ENCODE measurements around the gene SNTG2. TPM values are rescaled to one million over a fixed set of nuclear protein-coding genes. Genes with fewer than 3 reads are reported as not detected.

The SNTG2 gene
- total RNA-seq, 1 donor from 2014 or later, result 1.9 TPM

DNA sequence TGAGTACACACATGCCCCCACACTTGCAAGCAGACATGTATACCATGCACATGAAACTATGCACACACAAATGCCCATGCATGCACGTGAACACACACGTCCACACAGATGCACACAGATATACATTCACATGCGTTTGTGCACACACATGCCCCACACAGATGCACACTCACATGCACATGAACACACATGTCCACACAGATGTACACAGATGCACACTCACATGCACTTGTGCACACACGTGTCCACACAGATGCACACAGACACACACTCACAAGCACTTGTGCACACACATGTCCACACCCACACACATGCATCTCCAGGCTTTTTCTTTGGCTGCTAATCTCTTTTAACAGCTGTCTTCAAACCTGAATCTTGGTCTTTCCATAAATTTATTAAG lies 31.1 kb downstream of the SNTG2 start:
- Mint-ChIP-seq H3K27ac (ENCODE audit: unreplicated experiment) (no peak overlapping the region), H3K9me3 (ENCODE audit: unreplicated experiment) (peaks cover 3% of the 10 kb centered on the region), H3K36me3 (ENCODE audit: low read depth, unreplicated experiment) (no peaks in the 10 kb centered on the region), H3K27me3 (ENCODE audit: low read depth, unreplicated experiment) (peaks cover 13% of the 10 kb centered on the region), H3K4me1 (ENCODE audit: low read depth, unreplicated experiment) (peaks cover 2% of the 10 kb centered on the region), H3K4me3 (ENCODE audit: unreplicated experiment) (no peak overlapping the region)
- Histone ChIP-seq H3K9me3 (ENCODE audit: insufficient read depth, low read depth, low read length) (peaks cover 5% of the 10 kb centered on the region), H2AFZ (ENCODE audit: low read depth, low read length) (no peak overlapping the region), H3K79me2 (ENCODE audit: insufficient read depth, low read length) (no peaks in the 10 kb centered on the region), H4K20me1 (ENCODE audit: insufficient read depth, low read length) (no peaks in the 10 kb centered on the region), H3K27me3 (ENCODE audit: insufficient read depth, low read length) (no peaks in the 10 kb centered on the region), H3K4me1 (ENCODE audit: insufficient read depth, low read length) (no peaks in the 10 kb centered on the region), H3K4me2 (ENCODE audit: low read length) (no peak overlapping the region), H3K36me3 (ENCODE audit: insufficient read depth, low read length) (no peaks in the 10 kb centered on the region), H3K27ac (ENCODE audit: low read depth, low read length) (no peak overlapping the region), H3K4me3 (ENCODE audit: insufficient read depth, low read depth, low read length) (no peak overlapping the region), H3K9ac (ENCODE audit: low read length) (no peak overlapping the region)
- no peak for TF ChIP-seq EZH2 (IDR thresholded peaks at IDR 0.05; ENCODE audit: insufficient read depth, low read length)
- TF ChIP-seq, protein P1, sequence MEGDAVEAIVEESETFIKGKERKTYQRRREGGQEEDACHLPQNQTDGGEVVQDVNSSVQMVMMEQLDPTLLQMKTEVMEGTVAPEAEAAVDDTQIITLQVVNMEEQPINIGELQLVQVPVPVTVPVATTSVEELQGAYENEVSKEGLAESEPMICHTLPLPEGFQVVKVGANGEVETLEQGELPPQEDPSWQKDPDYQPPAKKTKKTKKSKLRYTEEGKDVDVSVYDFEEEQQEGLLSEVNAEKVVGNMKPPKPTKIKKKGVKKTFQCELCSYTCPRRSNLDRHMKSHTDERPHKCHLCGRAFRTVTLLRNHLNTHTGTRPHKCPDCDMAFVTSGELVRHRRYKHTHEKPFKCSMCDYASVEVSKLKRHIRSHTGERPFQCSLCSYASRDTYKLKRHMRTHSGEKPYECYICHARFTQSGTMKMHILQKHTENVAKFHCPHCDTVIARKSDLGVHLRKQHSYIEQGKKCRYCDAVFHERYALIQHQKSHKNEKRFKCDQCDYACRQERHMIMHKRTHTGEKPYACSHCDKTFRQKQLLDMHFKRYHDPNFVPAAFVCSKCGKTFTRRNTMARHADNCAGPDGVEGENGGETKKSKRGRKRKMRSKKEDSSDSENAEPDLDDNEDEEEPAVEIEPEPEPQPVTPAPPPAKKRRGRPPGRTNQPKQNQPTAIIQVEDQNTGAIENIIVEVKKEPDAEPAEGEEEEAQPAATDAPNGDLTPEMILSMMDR (IDR thresholded peaks at IDR 0.05; ENCODE audit: insufficient read depth, low read depth, low read length), result no peak
- FAIRE-seq (no peak), DNase-seq (ENCODE audit: low read depth) (no peak)

DNA sequence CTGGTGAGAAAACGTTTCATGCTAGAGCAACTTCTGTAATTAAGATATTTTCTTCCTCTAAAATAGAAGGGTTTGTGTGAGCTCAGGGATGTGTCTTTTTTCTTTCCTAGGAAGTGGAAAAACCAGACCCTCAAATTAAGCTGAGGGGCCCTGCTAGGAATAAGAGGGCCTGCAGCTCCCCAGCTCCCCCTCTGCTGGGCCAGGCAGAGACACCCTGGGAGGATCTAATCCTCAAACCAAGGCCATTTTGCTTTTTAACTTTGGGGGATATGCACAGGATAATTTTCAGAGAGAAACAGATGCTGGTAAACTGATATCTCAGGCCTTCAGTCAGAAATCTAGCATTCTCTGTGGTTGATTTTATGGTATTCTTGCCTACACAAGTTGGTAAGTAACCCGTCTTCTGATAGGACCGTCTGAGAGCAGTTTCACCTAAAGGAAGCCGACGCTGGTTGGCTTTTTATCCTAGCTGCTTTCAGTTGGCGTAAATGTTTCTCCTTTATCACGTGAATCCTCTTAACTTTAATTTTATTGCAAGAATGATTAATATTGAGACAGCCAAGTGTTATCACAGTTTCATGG lies 34.8 kb downstream of the SNTG2 start:
- Histone ChIP-seq H3K4me1 (ENCODE audit: insufficient read depth, low read length) (no peaks in the 10 kb centered on the region), H3K36me3 (ENCODE audit: insufficient read depth, low read length) (no peaks in the 10 kb centered on the region), H2AFZ (ENCODE audit: low read depth, low read length) (no peak overlapping the region), H3K79me2 (ENCODE audit: insufficient read depth, low read length) (no peaks in the 10 kb centered on the region), H3K27me3 (ENCODE audit: insufficient read depth, low read length) (no peaks in the 10 kb centered on the region), H4K20me1 (ENCODE audit: insufficient read depth, low read length) (no peaks in the 10 kb centered on the region), H3K4me2 (ENCODE audit: low read length) (no peak overlapping the region), H3K27ac (ENCODE audit: low read depth, low read length) (no peak overlapping the region), H3K9ac (ENCODE audit: low read length) (no peak overlapping the region), H3K4me3 (ENCODE audit: insufficient read depth, low read depth, low read length) (no peak overlapping the region), H3K9me3 (ENCODE audit: insufficient read depth, low read depth, low read length) (peaks cover 5% of the 10 kb centered on the region)
- Mint-ChIP-seq H3K36me3 (ENCODE audit: low read depth, unreplicated experiment) (no peaks in the 10 kb centered on the region), H3K27ac (ENCODE audit: unreplicated experiment) (no peak overlapping the region), H3K27me3 (ENCODE audit: low read depth, unreplicated experiment) (peaks cover 13% of the 10 kb centered on the region), H3K4me1 (ENCODE audit: low read depth, unreplicated experiment) (peaks cover 5% of the 10 kb centered on the region), H3K4me3 (ENCODE audit: unreplicated experiment) (no peak overlapping the region), H3K9me3 (ENCODE audit: unreplicated experiment) (peaks cover 5% of the 10 kb centered on the region)
- DNase-seq (ENCODE audit: low read depth) (no peak), FAIRE-seq (no peak)
- TF ChIP-seq EZH2 (IDR thresholded peaks at IDR 0.05; ENCODE audit: insufficient read depth, low read length), result no peak
- TF ChIP-seq, protein P1 (IDR thresholded peaks at IDR 0.05; ENCODE audit: insufficient read depth, low read depth, low read length), result no peak

DNA sequence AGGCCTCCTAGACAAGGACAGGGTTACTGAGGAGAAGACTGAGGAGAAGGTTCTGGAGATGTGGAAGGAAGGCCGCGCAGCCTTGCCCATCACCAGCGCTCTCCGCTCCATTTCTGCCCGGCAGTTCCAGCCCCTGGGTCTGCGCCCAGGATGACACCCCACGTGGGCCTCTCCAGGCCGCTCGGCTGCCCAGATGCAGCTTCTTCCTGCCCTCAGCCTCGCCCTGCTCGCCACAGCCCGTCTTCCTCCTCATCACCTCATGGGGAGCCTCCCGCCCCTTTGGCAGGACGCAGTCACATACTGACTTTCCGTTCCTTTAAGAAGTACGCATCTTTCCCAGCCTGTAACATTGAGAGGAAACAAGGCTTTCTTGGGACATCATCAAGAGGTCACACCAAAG lies 37.1 kb downstream of the SNTG2 start:
- FAIRE-seq (no peak), DNase-seq (ENCODE audit: low read depth) (no peak)
- no peak overlapping the region for H3K4me3 Mint-ChIP-seq (ENCODE audit: unreplicated experiment)
- H3K4me2 ChIP-seq (ENCODE audit: low read length), result no peak overlapping the region
- no peak overlapping the region for H2AFZ ChIP-seq (ENCODE audit: low read depth, low read length)
- H3K4me1 Mint-ChIP-seq (ENCODE audit: low read depth, unreplicated experiment), result peaks cover 5% of the 10 kb centered on the region
- no peak overlapping the region for H3K9ac ChIP-seq (ENCODE audit: low read length)
- H3K27ac ChIP-seq (ENCODE audit: low read depth, low read length), result no peak overlapping the region
- peaks cover 8% of the 10 kb centered on the region for H3K27me3 Mint-ChIP-seq (ENCODE audit: low read depth, unreplicated experiment)
- no peaks in the 10 kb centered on the region for H3K36me3 ChIP-seq (ENCODE audit: insufficient read depth, low read length)
- no peak overlapping the region for H3K4me3 ChIP-seq (ENCODE audit: insufficient read depth, low read depth, low read length)
- no peak overlapping the region for H3K27ac Mint-ChIP-seq (ENCODE audit: unreplicated experiment)
- no peaks in the 10 kb centered on the region for H3K9me3 ChIP-seq (ENCODE audit: insufficient read depth, low read depth, low read length)
- no peaks in the 10 kb centered on the region for H3K79me2 ChIP-seq (ENCODE audit: insufficient read depth, low read length)
- H3K9me3 Mint-ChIP-seq (ENCODE audit: unreplicated experiment), result peaks cover 3% of the 10 kb centered on the region
- no peaks in the 10 kb centered on the region for H4K20me1 ChIP-seq (ENCODE audit: insufficient read depth, low read length)
- no peaks in the 10 kb centered on the region for H3K4me1 ChIP-seq (ENCODE audit: insufficient read depth, low read length)
- TF ChIP-seq EZH2 (IDR thresholded peaks at IDR 0.05; ENCODE audit: insufficient read depth, low read length), result no peak
- TF ChIP-seq, protein P1 (IDR thresholded peaks at IDR 0.05; ENCODE audit: insufficient read depth, low read depth, low read length), result no peak
- H3K27me3 ChIP-seq (ENCODE audit: insufficient read depth, low read length), result no peaks in the 10 kb centered on the region
- no peaks in the 10 kb centered on the region for H3K36me3 Mint-ChIP-seq (ENCODE audit: low read depth, unreplicated experiment)
